Neuronal stem cell (in vitro differentiated cells): ENCODE measurements around the gene PADI1.
A peak's percentile ranks its signal among the peaks of the same experiment; 100 is the strongest.
"Not testable (repeated sequence)": the region's sequence is repeated elsewhere in the genome, so short reads cannot be mapped to it uniquely, and the experiment has no call there.

Experiments used
- DNase-seq: peaks from one replicate; pipeline ENCODE4 v3.0.0-alpha.2; 2013; ENCODE audit warnings: low spot score
- H2AFZ ChIP-seq: one replicate; pipeline ENCODE4 v1.6.1; 2013; ENCODE audit warnings: mild to moderate bottlenecking, low read length, inconsistent platforms
- H2AK5ac ChIP-seq: 2 replicates; pipeline ENCODE4 v1.6.1; 2013; ENCODE audit warnings: low read depth, mild to moderate bottlenecking, inconsistent platforms, low read length, moderate library complexity, mixed read lengths
- H2BK120ac ChIP-seq: 2 replicates; pipeline ENCODE4 v1.6.1; 2013; ENCODE audit warnings: low read depth, mild to moderate bottlenecking, inconsistent platforms, low read length, moderate library complexity, mixed read lengths
- H2BK12ac ChIP-seq: one replicate; pipeline ENCODE4 v1.6.1; 2013; ENCODE audit warnings: low read length, inconsistent platforms
- H2BK15ac ChIP-seq: 2 replicates; pipeline ENCODE4 v1.6.1; 2013; ENCODE audit warnings: mild to moderate bottlenecking, low read length, inconsistent platforms, mixed read lengths
- H2BK5ac ChIP-seq: one replicate; pipeline ENCODE4 v1.6.1; 2013; ENCODE audit warnings: inconsistent platforms, mild to moderate bottlenecking, low read length, moderate library complexity
- H3K14ac ChIP-seq: one replicate; pipeline ENCODE4 v1.6.1; 2013; ENCODE audit warnings: low read length, inconsistent platforms
- H3K18ac ChIP-seq: 2 replicates; pipeline ENCODE4 v1.6.1; 2013; ENCODE audit warnings: low read length, inconsistent platforms
- H3K23ac ChIP-seq: 2 replicates; pipeline ENCODE4 v1.6.1; 2013; ENCODE audit warnings: low read depth, mild to moderate bottlenecking, mixed read lengths, low read length, inconsistent platforms; ENCODE audit not compliant: poor library complexity
- H3K27ac ChIP-seq: replicated peaks from 3 replicates; pipeline ENCODE4 v1.5.1; 2013; ENCODE audit warnings: low read length, inconsistent platforms
- H3K27me3 ChIP-seq, 3 experiments: 2 replicates each; pipeline ENCODE4 v1.6.1; 2013; ENCODE audit warnings: low read length in 3 of 3, mild to moderate bottlenecking in 2 of 3, inconsistent platforms in 1 of 3, low read depth in 1 of 3, mixed read lengths in 1 of 3, moderate library complexity in 1 of 3; ENCODE audit not compliant: control insufficient read depth in 3 of 3, insufficient read depth in 3 of 3
- H3K36me3 ChIP-seq, 2 donors: replicated peaks in 1 of 2; 2 replicates each; pipeline ENCODE4 v1.6.1; 2013; ENCODE audit warnings: low read length in 2 of 2; ENCODE audit not compliant: control insufficient read depth in 2 of 2, insufficient read depth in 2 of 2
- H3K4ac ChIP-seq: 2 replicates; pipeline ENCODE4 v1.6.1; 2013; ENCODE audit warnings: inconsistent platforms, mild to moderate bottlenecking, low read length, moderate library complexity
- H3K4me1 ChIP-seq, 2 donors: 1 replicate in 1 of 2; 2 replicates in 1 of 2; pipeline ENCODE4 v1.6.1; 2013; ENCODE audit warnings: low read length in 2 of 2, low read depth in 1 of 2; ENCODE audit not compliant: control insufficient read depth in 2 of 2, insufficient read depth in 1 of 2
- H3K4me2 ChIP-seq: one replicate; pipeline ENCODE4 v1.6.1; 2013; ENCODE audit warnings: mild to moderate bottlenecking, low read length, inconsistent platforms; ENCODE audit not compliant: insufficient read depth, poor library complexity, severe bottlenecking
- H3K4me3 ChIP-seq, 2 donors: 2 replicates each; pipeline ENCODE4 v1.5.1; 2013; ENCODE audit warnings: low read length in 2 of 2, mild to moderate bottlenecking in 2 of 2, inconsistent platforms in 1 of 2, moderate library complexity in 1 of 2
- H3K79me1 ChIP-seq: one replicate; pipeline ENCODE4 v1.6.1; 2013; ENCODE audit warnings: low read depth, mild to moderate bottlenecking, inconsistent platforms, low read length, moderate library complexity
- H3K9ac ChIP-seq: one replicate; pipeline ENCODE4 v1.6.1; 2013; ENCODE audit warnings: mild to moderate bottlenecking, low read depth, low read length, inconsistent platforms; ENCODE audit not compliant: poor library complexity
- H3K9me3 ChIP-seq, 2 donors: replicated peaks in 1 of 2; 2 replicates each; pipeline versions ENCODE3 to v1.6.1; 2013; ENCODE audit warnings: low read length in 2 of 2, mild to moderate bottlenecking in 2 of 2, inconsistent platforms in 1 of 2, low read depth in 1 of 2, mixed read lengths in 1 of 2, moderate library complexity in 1 of 2; ENCODE audit not compliant: control insufficient read depth in 2 of 2, insufficient read depth in 1 of 2
- H4K8ac ChIP-seq: one replicate; pipeline ENCODE4 v1.6.1; 2013; ENCODE audit warnings: low read depth, mild to moderate bottlenecking, inconsistent platforms, low read length, moderate library complexity
- H4K91ac ChIP-seq: one replicate; pipeline ENCODE4 v1.6.1; 2013; ENCODE audit warnings: low read length, low read depth, mild to moderate bottlenecking, inconsistent platforms; ENCODE audit not compliant: poor library complexity
- WGBS, 2 donors: extraction: QIAGEN DNeasy Blood & Tissue Kit; methylation state at CpG; one replicate each; pipeline ENCODE4 v1.1.7; 2013; ENCODE audit warnings: missing lambda C conversion rate in 2 of 2, mixed read lengths in 1 of 2; ENCODE audit not compliant: insufficient read length in 2 of 2, insufficient replicate concordance in 1 of 2; ENCODE audit errors: extremely low coverage in 2 of 2; 5-methylcytosine and 5-hydroxymethylcytosine counted together

The PADI1 gene

DNA sequence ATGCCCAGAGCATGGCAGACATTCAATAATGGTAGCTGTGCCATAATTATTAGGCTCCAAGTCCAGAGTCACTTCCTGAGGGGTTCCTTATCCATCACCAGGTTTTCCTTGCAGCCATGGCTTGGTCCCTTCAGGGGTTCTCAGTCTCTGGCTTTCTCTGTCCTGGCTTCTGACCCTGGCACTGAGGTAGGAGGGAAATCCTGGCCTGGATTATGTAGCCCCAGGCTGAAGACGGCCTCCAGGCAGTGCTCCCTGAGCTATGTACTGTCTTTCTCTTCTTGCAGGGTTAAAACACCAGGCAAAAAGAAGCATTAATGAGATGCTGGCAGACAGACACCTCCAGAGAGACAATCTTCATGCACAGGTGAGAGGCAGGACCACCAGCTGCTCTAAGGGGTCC, 34.5 kb downstream of the PADI1 start:
- Histone ChIP-seq H3K36me3 (no peaks in the 10 kb centered on the region), H3K18ac (no peak overlapping the region), H2BK5ac (no peak overlapping the region), H3K9me3 (no peaks in the 10 kb centered on the region), H3K27me3 (peaks cover 0 to 29% (median 0%) of the 10 kb centered on the region in 3 experiments), H2AFZ (no peak overlapping the region), H3K4ac (no peak overlapping the region), H2AK5ac (peak overlapping the region; percentile 42), H3K14ac (no peak overlapping the region), H3K4me1 (peaks cover 0 to 5% of the 10 kb centered on the region in 2 donors), H3K4me3 (no peak overlapping the region), H3K9ac (no peak overlapping the region), H2BK120ac (no peak overlapping the region), H3K27ac (no peak overlapping the region), H3K23ac (no peak overlapping the region), H4K8ac (no peak overlapping the region), H2BK12ac (no peak overlapping the region), H2BK15ac (no peak overlapping the region), H3K4me2 (no peak overlapping the region), H4K91ac (no peak overlapping the region), H3K79me1 (no peaks in the 10 kb centered on the region)
- DNase-seq = peak; percentile 91
- WGBS, 2 donors = no CpG with 5 or more reads among the region's 1 CpG

DNA sequence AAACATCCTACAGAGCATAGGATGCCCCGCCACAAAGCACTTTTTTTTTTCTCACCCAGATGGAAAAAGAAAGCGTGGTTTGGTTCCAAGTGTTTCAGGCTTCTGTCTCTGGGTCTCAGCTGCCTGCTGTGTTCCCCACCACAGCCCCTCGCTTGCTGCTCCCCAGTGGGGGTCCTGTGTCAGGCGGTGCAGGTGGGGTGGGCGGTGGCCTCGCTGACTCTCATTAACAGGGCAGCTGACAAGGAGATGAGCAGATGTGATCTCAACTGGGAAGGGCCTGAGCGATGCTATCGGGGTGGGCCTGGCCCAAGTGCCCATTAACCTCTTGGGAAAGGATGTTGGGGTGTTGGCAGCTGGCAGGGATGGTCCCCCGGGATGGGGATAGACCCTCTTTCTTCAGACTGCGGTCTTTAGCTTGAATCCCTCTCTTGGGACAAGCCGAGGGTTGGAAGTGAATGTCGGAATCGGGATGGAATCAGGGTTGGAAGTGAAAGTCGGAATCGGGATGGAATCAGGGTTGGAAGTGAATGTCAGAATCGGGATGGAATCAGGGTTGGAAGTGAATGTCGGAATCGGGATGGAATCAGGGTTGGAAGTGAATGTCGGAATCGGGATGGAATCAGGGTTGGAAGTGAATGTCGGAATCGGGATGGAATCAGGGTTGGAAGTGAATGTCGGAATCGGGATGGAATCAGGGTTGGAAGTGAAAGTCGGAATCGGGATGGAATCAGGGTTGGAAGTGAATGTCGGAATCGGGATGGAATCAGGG, 36.3 kb downstream of the PADI1 start:
- not testable (repeated sequence) for DNase-seq, H3K18ac ChIP-seq, H2BK15ac ChIP-seq, H3K4ac ChIP-seq, H4K91ac ChIP-seq, H3K9me3 ChIP-seq, H3K23ac ChIP-seq, H3K14ac ChIP-seq, H2BK120ac ChIP-seq, H2BK12ac ChIP-seq, H3K9ac ChIP-seq, H2AFZ ChIP-seq, H3K79me1 ChIP-seq, H4K8ac ChIP-seq, H3K4me3 ChIP-seq, H2BK5ac ChIP-seq, H3K27ac ChIP-seq, H3K36me3 ChIP-seq, H3K4me2 ChIP-seq
- Histone ChIP-seq H3K4me1 (peaks cover 3 to 19% of the 10 kb centered on the region in 2 donors), H3K27me3 (peaks cover 0 to 38% (median 0%) of the 10 kb centered on the region in 3 experiments), H2AK5ac (peak overlapping the region; percentile 74)
- no CpG with 5 or more reads among the region's 28 CpGs for WGBS, 2 donors

DNA sequence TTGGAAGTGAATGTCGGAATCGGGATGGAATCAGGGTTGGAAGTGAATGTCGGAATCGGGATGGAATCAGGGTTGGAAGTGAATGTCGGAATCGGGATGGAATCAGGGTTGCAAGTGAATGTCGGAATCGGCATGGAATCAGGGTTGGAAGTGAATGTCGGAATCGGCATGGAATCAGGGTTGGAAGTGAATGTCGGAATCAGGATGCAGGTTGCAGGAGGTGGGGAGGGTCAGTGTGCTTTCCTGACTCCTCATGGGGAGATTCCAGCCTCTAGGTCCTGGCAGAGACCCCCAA, 36.8 kb downstream of the PADI1 start:
- not testable (repeated sequence) for H2BK12ac ChIP-seq, H3K27ac ChIP-seq, H4K8ac ChIP-seq, H3K18ac ChIP-seq, H3K23ac ChIP-seq, H2BK15ac ChIP-seq, H2BK120ac ChIP-seq, H2AK5ac ChIP-seq, H4K91ac ChIP-seq, H2AFZ ChIP-seq, H3K14ac ChIP-seq, H3K4ac ChIP-seq, H3K4me3 ChIP-seq, H3K36me3 ChIP-seq, H3K79me1 ChIP-seq, H3K9me3 ChIP-seq, DNase-seq, H2BK5ac ChIP-seq, H3K4me2 ChIP-seq, H3K9ac ChIP-seq
- Histone ChIP-seq H3K4me1 (peaks cover 3 to 19% of the 10 kb centered on the region in 2 donors), H3K27me3 (peaks cover 0 to 38% (median 0%) of the 10 kb centered on the region in 3 experiments)
- no CpG with 5 or more reads among the region's 11 CpGs for WGBS, 2 donors

DNA sequence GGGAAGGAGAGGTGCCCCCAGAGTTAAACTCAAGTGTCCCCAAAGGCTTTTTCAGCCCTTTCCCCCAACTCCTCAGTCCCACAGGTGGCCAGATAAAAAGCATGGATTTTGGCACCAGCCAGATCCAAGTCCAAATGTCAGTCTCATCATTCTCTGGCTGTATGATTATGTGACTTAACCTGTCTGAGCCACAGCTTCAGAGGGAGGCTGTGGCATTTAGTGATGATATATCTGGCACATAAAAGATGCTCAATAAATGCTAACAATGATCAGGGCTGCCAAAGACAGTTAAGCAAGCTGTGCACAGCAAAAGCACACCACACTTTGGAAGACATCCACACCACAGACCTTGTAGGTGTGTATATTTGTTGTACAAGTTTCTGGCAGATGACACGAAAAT, 38.3 kb downstream of the PADI1 start:
- H3K36me3 ChIP-seq = no peaks in the 10 kb centered on the region
- H3K9ac ChIP-seq = no peak overlapping the region
- H2BK15ac ChIP-seq = no peak overlapping the region
- no peaks in the 10 kb centered on the region for H3K79me1 ChIP-seq
- WGBS, 2 donors = no CpG with 5 or more reads among the region's 1 CpG
- peaks cover 3 to 19% of the 10 kb centered on the region in 2 donors for H3K4me1 ChIP-seq
- H2AK5ac ChIP-seq = no peak overlapping the region
- H2BK5ac ChIP-seq = no peak overlapping the region
- no peak overlapping the region for H3K4me3 ChIP-seq
- DNase-seq = no peak
- peaks cover 0 to 43% (median 0%) of the 10 kb centered on the region in 3 experiments for H3K27me3 ChIP-seq
- no peak overlapping the region for H2AFZ ChIP-seq
- H3K4me2 ChIP-seq = no peak overlapping the region
- no peak overlapping the region for H4K8ac ChIP-seq
- H3K14ac ChIP-seq = no peak overlapping the region
- no peak overlapping the region for H3K23ac ChIP-seq
- no peak overlapping the region for H3K18ac ChIP-seq
- no peak overlapping the region for H4K91ac ChIP-seq
- no peak overlapping the region for H2BK12ac ChIP-seq
- no peaks in the 10 kb centered on the region for H3K9me3 ChIP-seq
- H3K4ac ChIP-seq = no peak overlapping the region
- no peak overlapping the region for H2BK120ac ChIP-seq
- H3K27ac ChIP-seq = no peak overlapping the region
